Muscle layer of duodenum (tissue), 2 donors: Measurements from ENCODE around the gene SUMO3.

Experiments used
- H3K27ac ChIP-seq: one replicate; pipeline ENCODE4 v1.7.0; 2013; ENCODE audit warnings: mild to moderate bottlenecking, low read length
- H3K27me3 ChIP-seq: one replicate; pipeline ENCODE4 v1.7.0; 2013; ENCODE audit warnings: low read depth, mild to moderate bottlenecking, control low read depth, low read length
- H3K36me3 ChIP-seq, 2 donors: one replicate each; pipeline ENCODE4 v1.7.0; 2013; ENCODE audit warnings: low read length in 2 of 2, control low read depth in 1 of 2, mild to moderate bottlenecking in 1 of 2; ENCODE audit not compliant: insufficient read depth in 2 of 2, control insufficient read depth in 1 of 2
- H3K4me1 ChIP-seq, 2 donors: one replicate each; pipeline ENCODE4 v1.7.0; 2013; ENCODE audit warnings: low read length in 2 of 2, mild to moderate bottlenecking in 2 of 2, control low read depth in 1 of 2, moderate library complexity in 1 of 2; ENCODE audit not compliant: insufficient read depth in 2 of 2, control insufficient read depth in 1 of 2
- H3K4me3 ChIP-seq, 2 donors: one replicate each; pipeline ENCODE4 v1.7.0; 2013; ENCODE audit warnings: low read length in 2 of 2, low read depth in 1 of 2, mild to moderate bottlenecking in 1 of 2
- H3K9me3 ChIP-seq, 2 donors: one replicate each; pipeline ENCODE4 v1.7.0; 2013; ENCODE audit warnings: low read length in 2 of 2, control low read depth in 1 of 2, mild to moderate bottlenecking in 1 of 2; ENCODE audit not compliant: control insufficient read depth in 1 of 2
- donor health status: healthy.

Gene SUMO3

GRCh38 chr21:44812640-44813039 lies 5.2 kb downstream of the SUMO3 start:
- no peak overlapping the region for H3K4me3 ChIP-seq
- peaks cover 23 to 41% of the 10 kb centered on the region in 2 donors for H3K36me3 ChIP-seq
- no peaks in the 10 kb centered on the region for H3K9me3 ChIP-seq
- H3K27me3 ChIP-seq = no peaks in the 10 kb centered on the region
- H3K27ac ChIP-seq = no peak overlapping the region
- peaks cover 4 to 19% of the 10 kb centered on the region in 2 donors for H3K4me1 ChIP-seq

GRCh38 chr21:44810779-44811178 lies 7.1 kb downstream of the SUMO3 start:
- Histone ChIP-seq H3K27ac (no peak overlapping the region), H3K36me3 (peaks cover 40 to 55% of the 10 kb centered on the region in 2 donors), H3K4me3 (no peak overlapping the region)

GRCh38 chr21:44805859-44806258 lies 12.0 kb downstream of the SUMO3 start:
- H3K27me3 ChIP-seq = no peaks in the 10 kb centered on the region
- H3K4me1 ChIP-seq = peaks cover 7 to 14% of the 10 kb centered on the region in 2 donors
- H3K9me3 ChIP-seq = no peaks in the 10 kb centered on the region
- H3K27ac ChIP-seq = no peak overlapping the region
- H3K36me3 ChIP-seq = peaks cover 50 to 51% of the 10 kb centered on the region in 2 donors
- no peak overlapping the region for H3K4me3 ChIP-seq

More at GRCh38 chr21:44810779-44811178, 7.1 kb downstream of the SUMO3 start:
- H3K4me1 ChIP-seq = peaks cover 0 to 4% of the 10 kb centered on the region in 2 donors
- H3K27me3 ChIP-seq = no peaks in the 10 kb centered on the region
- H3K9me3 ChIP-seq = no peaks in the 10 kb centered on the region

GRCh38 chr21:44805226-44805625 lies 12.6 kb downstream of the SUMO3 start:
- H3K27me3 ChIP-seq = no peaks in the 10 kb centered on the region
- H3K36me3 ChIP-seq = peaks cover 46 to 48% of the 10 kb centered on the region in 2 donors
- no peaks in the 10 kb centered on the region for H3K9me3 ChIP-seq
- no peak overlapping the region for H3K4me3 ChIP-seq
- peaks cover 7 to 20% of the 10 kb centered on the region in 2 donors for H3K4me1 ChIP-seq
- no peak overlapping the region for H3K27ac ChIP-seq

DNA sequence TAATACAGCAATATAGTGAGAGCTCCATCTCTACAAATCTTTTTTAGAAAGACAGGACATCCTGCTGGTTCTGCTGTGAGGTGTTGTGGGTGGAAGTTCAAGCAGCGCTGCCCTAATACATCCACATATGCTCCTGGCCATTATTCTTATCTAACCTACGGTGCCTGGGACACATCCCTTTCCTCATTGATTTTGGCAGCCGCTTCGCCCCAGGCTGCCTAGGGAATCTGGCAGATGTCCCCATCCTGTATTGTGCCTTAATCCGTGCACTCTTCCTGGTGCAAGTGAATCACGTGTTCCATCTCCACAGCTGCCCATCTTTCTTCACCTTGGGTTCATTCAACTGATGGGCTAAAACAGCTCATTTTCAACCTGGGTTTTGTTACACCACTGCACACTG lies 13.1 kb downstream of the SUMO3 start:
- Histone ChIP-seq H3K4me3 (no peak overlapping the region), H3K4me1 (peaks cover 7 to 25% of the 10 kb centered on the region in 2 donors), H3K36me3 (peaks cover 41 to 43% of the 10 kb centered on the region in 2 donors), H3K9me3 (no peaks in the 10 kb centered on the region), H3K27me3 (no peaks in the 10 kb centered on the region), H3K27ac (no peak overlapping the region)

DNA sequence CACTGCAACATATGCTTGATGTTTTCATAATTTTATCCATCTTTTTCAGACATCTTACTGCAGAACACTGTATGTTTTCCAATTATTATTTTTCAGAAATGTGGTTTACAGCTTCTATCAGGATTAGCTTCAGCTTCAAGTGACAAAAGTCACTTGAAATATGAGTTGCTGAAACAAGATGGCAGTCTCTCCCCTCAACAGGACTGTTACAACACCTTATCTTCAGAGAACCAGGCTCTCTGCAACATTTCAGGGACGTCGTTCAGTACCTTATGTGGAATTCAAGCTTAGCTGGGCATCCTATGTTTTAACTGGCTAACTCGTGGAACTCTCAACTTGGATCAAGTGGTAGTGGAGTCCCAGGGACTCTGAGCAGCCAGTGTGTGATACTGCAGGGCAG lies 14.2 kb downstream of the SUMO3 start:
- Histone ChIP-seq H3K9me3 (no peaks in the 10 kb centered on the region), H3K27me3 (no peaks in the 10 kb centered on the region), H3K36me3 (peaks cover 39 to 40% of the 10 kb centered on the region in 2 donors), H3K4me1 (peaks cover 7 to 29% of the 10 kb centered on the region in 2 donors), H3K4me3 (no peak overlapping the region), H3K27ac (no peak overlapping the region)

- H3K9me3 ChIP-seq = no peaks in the 10 kb centered on the region
- H3K4me3 ChIP-seq = peak overlapping the region; percentile 82 to 99
- H3K27me3 ChIP-seq = no peaks in the 10 kb centered on the region
- no peak overlapping the region for H3K27ac ChIP-seq
- peaks cover 7 to 29% of the 10 kb centered on the region in 2 donors for H3K4me1 ChIP-seq
- H3K36me3 ChIP-seq = peaks cover 35 to 42% of the 10 kb centered on the region in 2 donors
Measured at GRCh38 chr21:44802396-44803153, 15.3 kb downstream of the SUMO3 start.

DNA sequence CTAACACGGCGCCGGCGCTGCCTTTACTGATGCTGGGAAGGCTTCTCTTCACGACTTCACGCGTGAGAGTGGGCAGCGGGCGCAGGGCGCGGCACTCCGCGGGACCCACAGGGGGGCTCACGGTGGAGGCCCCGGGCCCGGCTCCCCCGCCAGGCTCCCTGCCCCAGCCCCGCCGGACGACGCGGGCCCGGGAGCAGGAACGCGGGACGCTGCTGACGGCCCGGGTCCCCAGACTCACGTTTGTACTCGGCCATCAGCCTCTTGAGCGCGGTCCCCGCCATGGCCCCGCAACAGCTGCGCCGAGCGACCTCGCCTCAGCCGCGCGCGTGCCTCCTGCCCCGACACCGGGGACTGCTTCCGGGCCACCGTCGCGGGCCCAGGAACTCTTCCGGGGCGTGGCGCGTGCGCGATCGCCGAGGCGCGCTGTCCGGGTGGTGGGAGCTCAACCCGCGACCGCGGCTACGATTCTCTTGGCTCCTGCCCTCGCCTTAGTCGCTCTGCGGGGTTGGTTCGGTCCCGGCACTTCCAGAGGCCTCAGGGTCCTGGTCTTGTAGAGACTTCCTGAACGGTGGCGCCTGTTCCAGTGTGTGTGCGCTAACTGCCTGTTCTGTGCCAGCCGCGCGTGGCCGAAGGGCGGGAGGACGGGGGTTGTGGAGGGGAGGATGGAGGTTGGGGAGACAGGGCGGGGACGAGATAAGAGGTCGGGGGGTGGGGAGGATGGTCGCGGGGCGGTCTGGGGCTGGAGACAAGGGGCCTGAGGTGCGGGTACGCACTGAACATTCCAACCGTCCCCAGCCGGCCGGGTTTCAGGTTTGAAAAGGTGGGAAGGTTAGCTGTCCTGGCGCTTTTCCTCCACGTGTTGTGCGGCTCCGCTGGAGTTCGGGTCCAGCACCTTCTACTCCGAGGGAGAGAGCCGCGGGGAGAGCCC lies 16.1 kb downstream of the SUMO3 start, which contains the start of gene UBE2G2:
Gene UBE2G2 (minus strand): TSS at position 353 of the 928 bp plus-strand sequence. CDS start 72 bp downstream, at position 281.
- H3K4me1 ChIP-seq = peaks cover 7 to 29% of the 10 kb centered on the region in 2 donors
- H3K27me3 ChIP-seq = no peaks in the 10 kb centered on the region
- H3K9me3 ChIP-seq = no peaks in the 10 kb centered on the region
- H3K4me3 ChIP-seq = peak within 1 kb of the TSS; percentile 82 to 99
- peaks cover 31 to 37% of the 10 kb centered on the region in 2 donors for H3K36me3 ChIP-seq
- peak within 1 kb of the TSS; percentile 49 for H3K27ac ChIP-seq

DNA sequence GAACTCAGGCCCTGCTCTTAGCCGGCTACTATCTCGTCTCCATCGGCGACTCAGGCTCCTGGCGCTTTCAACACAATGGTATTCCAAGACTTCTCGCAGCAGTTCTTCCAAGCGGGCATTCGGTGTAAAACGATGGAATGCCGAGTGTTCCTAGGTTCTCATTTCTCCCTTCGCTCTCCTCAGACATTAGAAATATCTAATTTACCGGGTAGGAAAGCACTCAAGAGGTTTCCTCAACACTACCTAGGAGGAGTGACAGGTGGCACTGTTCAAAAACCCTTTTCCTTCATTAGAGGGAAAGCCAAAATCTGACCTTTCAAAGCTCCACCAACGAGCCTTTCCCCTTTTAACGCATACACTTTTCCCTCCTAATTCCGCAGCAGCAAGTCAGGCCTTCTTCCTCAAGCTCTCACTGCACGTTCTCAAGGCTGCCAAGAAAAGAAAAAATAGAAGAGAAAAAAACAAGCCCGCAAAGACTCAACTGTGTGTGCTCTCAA lies 16.8 kb downstream of the SUMO3 start:
- H3K27ac ChIP-seq = peak overlapping the region; percentile 49
- no peaks in the 10 kb centered on the region for H3K9me3 ChIP-seq
- peaks cover 7 to 29% of the 10 kb centered on the region in 2 donors for H3K4me1 ChIP-seq
- no peaks in the 10 kb centered on the region for H3K27me3 ChIP-seq
- H3K36me3 ChIP-seq = peaks cover 31 to 34% of the 10 kb centered on the region in 2 donors
- peak overlapping the region; percentile 82 to 99 for H3K4me3 ChIP-seq

GRCh38 chr21:44800103-44800502 lies 17.8 kb downstream of the SUMO3 start:
- Histone ChIP-seq H3K27me3 (no peaks in the 10 kb centered on the region), H3K9me3 (no peaks in the 10 kb centered on the region), H3K27ac (no peak overlapping the region), H3K4me3 (peak overlapping the region in 1 of 2 donors; percentile 82), H3K36me3 (peaks cover 24 to 28% of the 10 kb centered on the region in 2 donors), H3K4me1 (peaks cover 7 to 29% of the 10 kb centered on the region in 2 donors)

DNA sequence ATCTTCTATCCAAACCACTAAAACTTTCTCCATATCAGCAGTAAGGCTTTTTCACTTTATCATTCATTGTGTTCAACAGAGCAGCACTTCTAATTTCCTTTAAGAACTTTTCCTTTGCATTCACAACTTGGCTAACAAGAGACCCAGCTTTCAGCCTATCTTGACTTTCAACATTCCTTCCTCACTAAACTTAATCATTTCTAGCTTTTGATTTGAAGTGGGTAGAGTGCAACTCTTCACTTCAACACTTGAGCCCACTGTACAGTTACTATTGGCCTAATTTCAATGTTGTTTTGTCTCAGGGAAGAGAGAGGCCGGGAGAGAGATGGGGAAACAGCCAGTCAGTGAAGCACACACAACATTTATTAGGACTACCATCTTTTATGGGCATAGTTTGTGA lies 18.2 kb downstream of the SUMO3 start:
- H3K9me3 ChIP-seq = no peaks in the 10 kb centered on the region
- H3K36me3 ChIP-seq = peaks cover 19 to 24% of the 10 kb centered on the region in 2 donors
- no peaks in the 10 kb centered on the region for H3K27me3 ChIP-seq
- peaks cover 7 to 29% of the 10 kb centered on the region in 2 donors for H3K4me1 ChIP-seq
- no peak overlapping the region for H3K27ac ChIP-seq
- H3K4me3 ChIP-seq = no peak overlapping the region
